ENCODE results near the gene TRIM67. TPM values are rescaled to one million over a fixed set of nuclear protein-coding genes. Genes with fewer than 3 reads are reported as not detected.
A peak's percentile ranks its signal among the peaks of the same experiment; 100 is the strongest.

TRIM67 gene
- total and polyA plus RNA-seq, 9 of the 15 experiments (the other 6 are each of a cell fraction or from before 2014, with no cell fraction given) = 0.04 to 0.60 (median 0.31) TPM

DNA sequence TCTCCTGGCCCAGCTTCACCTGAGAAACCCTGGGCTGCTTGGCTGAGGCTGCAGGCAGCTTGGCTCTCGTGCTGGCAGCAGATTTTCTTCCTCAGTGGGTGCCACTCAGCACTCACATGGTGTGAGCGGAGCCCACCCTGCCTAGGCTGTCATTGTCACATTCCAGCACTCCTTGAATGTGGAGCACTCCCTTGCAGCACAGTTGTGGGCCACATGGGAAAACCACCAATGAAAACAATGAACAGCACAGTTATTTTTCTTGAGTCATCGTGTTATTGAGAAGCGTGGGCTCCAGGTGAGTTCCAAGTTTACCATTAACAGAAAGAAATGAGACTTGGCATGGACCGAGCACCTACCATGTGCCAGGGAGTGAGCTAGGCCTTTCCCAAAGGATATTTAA, 27.2 kb upstream of the TRIM67 start:
- in situ Hi-C loops (cut with MboI) = no loop called here
- H3K36me3 ChIP-seq (ENCODE audit: control insufficient read depth, insufficient read depth, low read length) = no peaks in the 10 kb centered on the region
- H3K27ac ChIP-seq (ENCODE audit: extremely low read depth, low read depth, low read length) = no peak overlapping the region
- intact Hi-C loops (cut with micrococcal nuclease) = no loop called here
- no peaks in the 10 kb centered on the region for H3K79me2 ChIP-seq (ENCODE audit: control insufficient read depth, insufficient read depth, low read length)
- FAIRE-seq = no peak
- peak in 1 of 4 experiments; percentile 3 for DNase-seq (ENCODE audit: extremely low read depth in 1 of 4, low spot score in 3 of 4)
- WGBS (ENCODE audit: insufficient coverage, low coverage, missing lambda C conversion rate) = 29% methylated on average over 5 of the region's 5 CpGs
- no peaks in the 10 kb centered on the region for H3K9me1 ChIP-seq (ENCODE audit: control insufficient read depth, insufficient read depth, low read length)
- no peaks in the 10 kb centered on the region for H4K20me1 ChIP-seq (replicated peaks; ENCODE audit: control insufficient read depth, insufficient read depth, low read length)
- H3K4me2 ChIP-seq (ENCODE audit: insufficient read depth, low read length) = no peak overlapping the region
- BruUV-seq (replicated peaks) = no TSS peak
- ChIA-PET CTCF (ENCODE audit: low intra/inter-chr PET ratio) (no interaction called here), POLR2A (interaction anchor here (1.3 to 2.4 kb wide), 2 partner anchors 9 to 18 kb away, joined by 3 to 12 read pairs; no protein-coding TSS in a partner anchor)
- no peak overlapping the region for H3K9ac ChIP-seq (ENCODE audit: insufficient read depth in 1 of 2, low read depth in 2 of 2, low read length in 2 of 2)
- no peak overlapping the region for H3K4me3 ChIP-seq
- TF ChIP-seq SIN3B (IDR thresholded peaks at IDR 0.05; ENCODE audit: low read depth) (no peak), MED1 (CRISPR knock-in tag; IDR thresholded peaks at IDR 0.05; ENCODE audit: borderline replicate concordance) (no peak), CHD7 (IDR thresholded peaks at IDR 0.05; ENCODE audit: low read depth, low read length) (no peak)
- no peak; the same call in 2 of the 3 replicates for ATAC-seq
- no peaks in the 10 kb centered on the region; a peak in 1 of 5 replicates for H3K27me3 ChIP-seq (ENCODE audit: control insufficient read depth in 2 of 2, insufficient read depth in 2 of 2, low read length in 2 of 2)
- H3K9me3 ChIP-seq (replicated peaks; ENCODE audit: control insufficient read depth, insufficient read depth, low read depth, low read length) = no peaks in the 10 kb centered on the region
- peaks cover 0 to 16% of the 10 kb centered on the region in 2 experiments; a peak in 3 of 5 replicates for H3K4me1 ChIP-seq (replicated peaks in 1 of 2; ENCODE audit: control insufficient read depth in 2 of 2, insufficient read depth in 2 of 2, low read length in 2 of 2)
- no peak overlapping the region for H2AFZ ChIP-seq (ENCODE audit: low read depth, low read length)

Data from K562 (cell line).